CD14-positive monocyte (primary cell): ENCODE data around the gene HARS2. TPM values are rescaled to one million over a fixed set of nuclear protein-coding genes. Genes with fewer than 3 reads are reported as not detected.

Experiments used
- DNase-seq, 3 donors: peaks; one replicate each; pipeline ENCODE4 v3.0.0-alpha.2; 2011 to 2022
- H2AFZ ChIP-seq: 2 replicates; pipeline ENCODE4 v1.6.0; 2012; ENCODE audit warnings: mild to moderate bottlenecking, low read depth, low read length, inconsistent platforms; ENCODE audit not compliant: insufficient read depth, poor library complexity, severe bottlenecking
- H3K27ac ChIP-seq, 2 donors: 1 replicate in 1 of 2; 2 replicates in 1 of 2; pipeline ENCODE4 v1.5.1; 2012 to 2013; ENCODE audit warnings: low read length in 2 of 2, control low read depth in 1 of 2, inconsistent platforms in 1 of 2, low read depth in 1 of 2, mild to moderate bottlenecking in 1 of 2
- H3K27me3 ChIP-seq, 2 donors: one replicate each; pipeline versions ENCODE4 v1.6.0 to v1.6.1; 2011 to 2013; ENCODE audit warnings: low read length in 2 of 2; ENCODE audit not compliant: control insufficient read depth in 2 of 2, insufficient read depth in 2 of 2
- H3K36me3 ChIP-seq, 2 donors: replicated peaks in 1 of 2; 1 replicate in 1 of 2; 2 replicates in 1 of 2; pipeline versions ENCODE4 v1.5.1 to v1.6.1; 2012 to 2013; ENCODE audit warnings: low read length in 2 of 2, control low read depth in 1 of 2, inconsistent platforms in 1 of 2, mild to moderate bottlenecking in 1 of 2; ENCODE audit not compliant: insufficient read depth in 2 of 2, control insufficient read depth in 1 of 2
- H3K4me1 ChIP-seq, 2 donors: 1 replicate in 1 of 2; 2 replicates in 1 of 2; pipeline versions ENCODE4 v1.5.1 to v1.6.1; 2012 to 2013; ENCODE audit warnings: low read length in 2 of 2, control low read depth in 1 of 2, inconsistent platforms in 1 of 2, mild to moderate bottlenecking in 1 of 2, moderate library complexity in 1 of 2; ENCODE audit not compliant: insufficient read depth in 2 of 2, control insufficient read depth in 1 of 2
- H3K4me2 ChIP-seq: replicated peaks from 2 replicates; pipeline ENCODE3; 2012; ENCODE audit warnings: low read length, moderate library complexity, mild to moderate bottlenecking; ENCODE audit not compliant: poor library complexity, severe bottlenecking; ENCODE audit errors: extremely low read depth
- H3K4me3 ChIP-seq, 3 experiments: fragments of 200-600 bp in 1 of 3; sonication (generic) in 1 of 3; replicated peaks in 1 of 3; 1 replicate in 2 of 3; 2 replicates in 1 of 3; pipeline ENCODE4 v1.5.1; 2011 to 2013; ENCODE audit warnings: low read length in 3 of 3, mild to moderate bottlenecking in 3 of 3, control low read depth in 2 of 3, low read depth in 2 of 3, inconsistent platforms in 1 of 3, moderate library complexity in 1 of 3
- H3K79me2 ChIP-seq: 2 replicates; pipeline ENCODE4 v1.6.0; 2012; ENCODE audit warnings: mild to moderate bottlenecking, control low read depth, inconsistent platforms, low read length, moderate library complexity; ENCODE audit not compliant: insufficient read depth
- H3K9ac ChIP-seq: 2 replicates; pipeline ENCODE4 v1.6.0; 2017; ENCODE audit warnings: low read length, mild to moderate bottlenecking; ENCODE audit not compliant: insufficient read depth, poor library complexity, severe bottlenecking
- H3K9me3 ChIP-seq, 2 donors: replicated peaks in 1 of 2; 1 replicate in 1 of 2; 2 replicates in 1 of 2; pipeline versions ENCODE4 v1.5.1 to v1.6.1; 2012 to 2013; ENCODE audit warnings: low read length in 2 of 2, control low read depth in 1 of 2; ENCODE audit not compliant: control insufficient read depth in 1 of 2, insufficient read depth in 1 of 2
- H4K20me1 ChIP-seq: 2 replicates; pipeline ENCODE4 v1.6.0; 2012; ENCODE audit warnings: mild to moderate bottlenecking, low read length, control low read depth, moderate library complexity; ENCODE audit not compliant: insufficient read depth
- H3K27ac Mint-ChIP-seq, 7 donors: one replicate each; pipeline ENCODE4 v1.8.0; 2020; ENCODE audit warnings: mild to moderate bottlenecking in 7 of 7, mixed read lengths in 7 of 7, moderate library complexity in 6 of 7, inconsistent platforms in 2 of 7
- H3K27me3 Mint-ChIP-seq, 3 donors: one replicate each; pipeline ENCODE4 v1.8.0; 2021 to 2022; ENCODE audit warnings: low read depth in 3 of 3, mild to moderate bottlenecking in 3 of 3, mixed read lengths in 3 of 3, moderate library complexity in 3 of 3, inconsistent platforms in 1 of 3
- H3K36me3 Mint-ChIP-seq, 2 donors: one replicate each; pipeline ENCODE4 v1.8.0; 2020; ENCODE audit warnings: mixed read lengths in 2 of 2, inconsistent platforms in 1 of 2, mild to moderate bottlenecking in 1 of 2
- H3K4me1 Mint-ChIP-seq: one replicate; pipeline ENCODE4 v1.8.0; 2020; ENCODE audit warnings: mild to moderate bottlenecking, mixed read lengths
- H3K4me3 Mint-ChIP-seq, 2 donors: one replicate each; pipeline ENCODE4 v1.8.0; 2020; ENCODE audit warnings: mild to moderate bottlenecking in 2 of 2, mixed read lengths in 2 of 2, moderate library complexity in 1 of 2
- H3K9me3 Mint-ChIP-seq, 7 donors: one replicate each; pipeline ENCODE4 v1.8.0; 2020 to 2022; ENCODE audit warnings: mixed read lengths in 7 of 7, mild to moderate bottlenecking in 6 of 7, moderate library complexity in 6 of 7, inconsistent platforms in 2 of 7
- WGBS: methylation state at CpG from one replicate; pipeline ENCODE4 v1.1.5; 2013; ENCODE audit warnings: missing lambda C conversion rate; ENCODE audit not compliant: insufficient coverage; 5-methylcytosine and 5-hydroxymethylcytosine counted together
- intact Hi-C, 2 donors: fragments of 100-400 bp; cut with micrococcal nuclease; formaldehyde crosslinking; loops; one replicate each; pipeline versions ENCODE4 v1.15.0 to v1.15.1; 2023
- polyA minus RNA-seq: library from RNA; depleted of rRNA, polyadenylated mRNA; stranded (reverse); fragments of >200 nt; gene quantifications from 2 replicates; pipeline ENCODE4 v1.2.3, GENCODE V29; 2012
- polyA plus RNA-seq, 3 donors: library from polyadenylated mRNA; depleted of rRNA in 1 of 3; unstranded in 2 of 3; stranded (reverse) in 1 of 3; fragments of 300-500 nt in 2 of 3; fragments of >200 nt in 1 of 3; fragmentation: Illumina TruSeq in 2 of 3; gene quantifications; 1 replicate in 2 of 3; 2 replicates in 1 of 3; pipeline ENCODE4 v1.2.3, GENCODE V29; 2012 to 2021
- total RNA-seq, 12 experiments: library from RNA in 1 of 12; stranded (reverse) in 1 of 12; fragments of 120-200 nt in 1 of 12; gene quantifications; one replicate each; pipeline ENCODE4 v1.2.4 and lab custom pipeline; 2013 to 2026; ENCODE audit warnings: mixed read lengths in 6 of 12, inconsistent platforms in 1 of 12
- TF ChIP-seq, protein P1 (sequence below): fragments of 200-600 bp; IDR thresholded peaks from one replicate; pipeline ENCODE4 v1.8.0; 2022; ENCODE audit warnings: antibody characterized with exemption, mild to moderate bottlenecking

The HARS2 gene, protein sequence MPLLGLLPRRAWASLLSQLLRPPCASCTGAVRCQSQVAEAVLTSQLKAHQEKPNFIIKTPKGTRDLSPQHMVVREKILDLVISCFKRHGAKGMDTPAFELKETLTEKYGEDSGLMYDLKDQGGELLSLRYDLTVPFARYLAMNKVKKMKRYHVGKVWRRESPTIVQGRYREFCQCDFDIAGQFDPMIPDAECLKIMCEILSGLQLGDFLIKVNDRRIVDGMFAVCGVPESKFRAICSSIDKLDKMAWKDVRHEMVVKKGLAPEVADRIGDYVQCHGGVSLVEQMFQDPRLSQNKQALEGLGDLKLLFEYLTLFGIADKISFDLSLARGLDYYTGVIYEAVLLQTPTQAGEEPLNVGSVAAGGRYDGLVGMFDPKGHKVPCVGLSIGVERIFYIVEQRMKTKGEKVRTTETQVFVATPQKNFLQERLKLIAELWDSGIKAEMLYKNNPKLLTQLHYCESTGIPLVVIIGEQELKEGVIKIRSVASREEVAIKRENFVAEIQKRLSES
- 29.5 TPM for total RNA-seq (2013)
- polyA plus RNA-seq (10 to 100 TPM in 1 of 3 donors, 1 to 10 TPM in 2; 6.4 to 26.1 (median 8.3) TPM), polyA minus RNA-seq (12.3 and 19.6 TPM in 2 replicates), total RNA-seq (lab: John Stamatoyannopoulos, UW) (10.0 to 29.2 (median 17.1) reads per million in 11 experiments)

DNA sequence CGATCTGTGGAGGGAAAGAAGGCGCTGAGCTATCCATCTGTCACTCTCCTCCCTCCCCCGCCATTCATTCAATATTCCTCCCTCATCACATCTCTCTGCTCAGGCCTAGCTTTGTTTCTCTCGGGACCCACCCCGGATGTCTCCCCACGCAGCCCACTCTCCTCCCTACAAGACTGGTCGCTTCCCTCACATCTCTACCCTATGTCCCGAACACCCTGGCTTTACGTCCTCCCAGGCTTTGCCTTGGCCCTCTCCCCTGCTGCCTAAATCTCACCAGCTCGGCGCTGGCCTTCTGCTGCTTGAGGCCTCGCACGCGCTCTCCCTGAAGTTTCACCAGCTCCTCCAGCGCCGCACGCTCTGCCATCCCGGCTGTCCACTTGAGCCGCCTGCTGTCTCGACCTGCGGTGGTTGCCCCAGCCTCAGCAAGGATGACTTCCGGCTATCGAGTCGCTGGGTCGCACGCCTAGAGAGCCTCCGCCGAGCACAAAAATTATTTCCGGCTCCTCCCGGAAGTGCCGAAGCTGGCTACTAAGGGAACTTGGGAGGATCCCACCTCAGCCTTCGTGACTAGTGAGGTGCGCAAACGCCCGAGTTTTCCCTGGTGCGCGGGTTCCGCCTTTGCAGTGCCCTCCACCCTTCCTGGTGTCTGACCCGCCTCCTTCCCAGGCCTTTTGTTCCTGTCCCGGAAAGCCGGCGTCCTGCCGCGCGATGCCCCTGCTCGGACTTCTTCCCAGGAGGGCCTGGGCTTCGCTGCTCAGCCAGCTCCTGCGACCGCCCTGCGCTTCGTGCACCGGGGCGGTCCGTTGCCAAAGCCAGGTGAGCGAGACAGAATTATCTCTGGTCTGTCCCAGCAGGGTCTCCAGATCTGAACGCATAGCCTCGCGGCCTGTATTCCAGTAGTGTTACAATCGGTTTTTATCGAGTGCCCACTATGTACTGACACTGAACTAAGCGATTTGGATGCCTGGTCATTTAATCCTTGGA is at the start of gene HARS2, which contains the start of gene HARS1:
Gene HARS2, plus strand, starts transcription at position 515 of the 984 bp plus-strand sequence. Its CDS starts 194 bp downstream, at position 709.
Gene HARS1, minus strand, starts transcription at position 430 of the 984 bp plus-strand sequence. Its CDS starts 66 bp downstream, at position 364.
- intact Hi-C loops: no loop called here
- peak within 1 kb of the TSS; percentile 90 to 99 (median 95) for H3K27ac Mint-ChIP-seq
- H3K27me3 Mint-ChIP-seq: peaks cover 0 to 2% (median 0%) of the 10 kb centered on the region in 3 donors
- peak; percentile 85 to 93 (median 89) for DNase-seq
- no peaks in the 10 kb centered on the region for H3K9me3 Mint-ChIP-seq
- peaks cover 39 to 43% of the 10 kb centered on the region in 2 donors for H3K36me3 Mint-ChIP-seq
- Histone ChIP-seq H3K4me2 (peak within 1 kb of the TSS; percentile 98), H3K9ac (peak within 1 kb of the TSS; percentile 86), H4K20me1 (peaks cover 7% of the 10 kb centered on the region), H3K9me3 (no peaks in the 10 kb centered on the region), H3K79me2 (peaks cover 52% of the 10 kb centered on the region), H3K36me3 (peaks cover 37 to 57% of the 10 kb centered on the region in 2 donors), H3K27me3 (no peaks in the 10 kb centered on the region), H3K4me3 (peak within 1 kb of the TSS; percentile 60 to 96 (median 85)), H3K4me1 (peaks cover 16 to 26% of the 10 kb centered on the region in 2 donors), H2AFZ (peak within 1 kb of the TSS; percentile 90), H3K27ac (peak within 1 kb of the TSS; percentile 69 to 91)
- TF ChIP-seq, protein P1, sequence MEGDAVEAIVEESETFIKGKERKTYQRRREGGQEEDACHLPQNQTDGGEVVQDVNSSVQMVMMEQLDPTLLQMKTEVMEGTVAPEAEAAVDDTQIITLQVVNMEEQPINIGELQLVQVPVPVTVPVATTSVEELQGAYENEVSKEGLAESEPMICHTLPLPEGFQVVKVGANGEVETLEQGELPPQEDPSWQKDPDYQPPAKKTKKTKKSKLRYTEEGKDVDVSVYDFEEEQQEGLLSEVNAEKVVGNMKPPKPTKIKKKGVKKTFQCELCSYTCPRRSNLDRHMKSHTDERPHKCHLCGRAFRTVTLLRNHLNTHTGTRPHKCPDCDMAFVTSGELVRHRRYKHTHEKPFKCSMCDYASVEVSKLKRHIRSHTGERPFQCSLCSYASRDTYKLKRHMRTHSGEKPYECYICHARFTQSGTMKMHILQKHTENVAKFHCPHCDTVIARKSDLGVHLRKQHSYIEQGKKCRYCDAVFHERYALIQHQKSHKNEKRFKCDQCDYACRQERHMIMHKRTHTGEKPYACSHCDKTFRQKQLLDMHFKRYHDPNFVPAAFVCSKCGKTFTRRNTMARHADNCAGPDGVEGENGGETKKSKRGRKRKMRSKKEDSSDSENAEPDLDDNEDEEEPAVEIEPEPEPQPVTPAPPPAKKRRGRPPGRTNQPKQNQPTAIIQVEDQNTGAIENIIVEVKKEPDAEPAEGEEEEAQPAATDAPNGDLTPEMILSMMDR: no peak
- H3K4me1 Mint-ChIP-seq: peaks cover 23% of the 10 kb centered on the region
- WGBS: under 1% methylated on average over 60 of the region's 61 CpGs
- H3K4me3 Mint-ChIP-seq: peak within 1 kb of the TSS; percentile 98 to 100
